GM18909 (cell line): ENCODE measurements around the gene NUP107.

Source experiments
- ATAC-seq: cut with Tn5 transposase; IDR thresholded peaks from one replicate; pipeline ENCODE4 v1.9.1; 2021; ENCODE audit warnings: mild to moderate bottlenecking; ENCODE audit not compliant: unreplicated experiment, poor library complexity

Gene NUP107

GRCh38 chr12:68733661-68734071, 46.9 kb downstream of the NUP107 start:
- no peak for ATAC-seq

GRCh38 chr12:68739891-68740290, 53.1 kb downstream of the NUP107 start:
- no peak for ATAC-seq

GRCh38 chr12:68743356-68743755, 56.6 kb downstream of the NUP107 start:
- no peak for ATAC-seq

- peak; percentile 2 for ATAC-seq
These were observed 58.7 kb downstream of the NUP107 start for GRCh38 chr12:68745376-68745903.

- ATAC-seq: peak; percentile 98
These were observed 59.3 kb downstream of the NUP107 start, which contains the start of gene SLC35E3 for GRCh38 chr12:68745904-68746571. SLC35E3 (plus strand) TSS chr12:68746176; CDS start chr12:68746378, 202 bp downstream.

GRCh38 chr12:68746572-68747180, 59.9 kb downstream of the NUP107 start:
- ATAC-seq: peak; percentile 51

GRCh38 chr12:68749443-68749842, 62.7 kb downstream of the NUP107 start:
- no peak for ATAC-seq

- ATAC-seq: no peak
These were observed 63.1 kb downstream of the NUP107 start for GRCh38 chr12:68749861-68750260.

GRCh38 chr12:68750506-68750905, 63.7 kb downstream of the NUP107 start:
- no peak for ATAC-seq

- ATAC-seq: no peak
These were observed 68.9 kb downstream of the NUP107 start for GRCh38 chr12:68755536-68756243.

- no peak for ATAC-seq
These were observed 73.1 kb downstream of the NUP107 start for GRCh38 chr12:68759852-68760251.

GRCh38 chr12:68760806-68761441, 74.1 kb downstream of the NUP107 start:
- ATAC-seq: no peak

- ATAC-seq: no peak
These were observed 74.6 kb downstream of the NUP107 start for GRCh38 chr12:68761442-68761812.

- ATAC-seq: no peak
These were observed 75.3 kb downstream of the NUP107 start for GRCh38 chr12:68761901-68762630.

GRCh38 chr12:68762691-68763090, 75.9 kb downstream of the NUP107 start:
- ATAC-seq: no peak

GRCh38 chr12:68765696-68766095, 78.9 kb downstream of the NUP107 start:
- no peak for ATAC-seq

GRCh38 chr12:68766646-68767045, 79.9 kb downstream of the NUP107 start:
- ATAC-seq: no peak

GRCh38 chr12:68767191-68767590, 80.4 kb downstream of the NUP107 start:
- no peak for ATAC-seq

- no peak for ATAC-seq
These were observed 81.7 kb downstream of the NUP107 start for GRCh38 chr12:68768431-68768939.

GRCh38 chr12:68769941-68770340, 83.2 kb downstream of the NUP107 start:
- no peak for ATAC-seq
